HepG2 (cell line): ENCODE data around the gene TPSAB1. TPM values are rescaled to one million over a fixed set of nuclear protein-coding genes. Genes with fewer than 3 reads are reported as not detected.

ENCODE experiments used
- ATAC-seq: fragments of 200-7000 bp; cut with Tn5 transposase; 3 replicates; pipeline ENCODE4 v1.9.1; 2020; ENCODE audit warnings: mild to moderate bottlenecking, moderate library complexity
- BruUV-seq: library from RNA; stranded (reverse); fragments of 400-500 nt; replicated peaks from 2 replicates; lab custom pipeline; 2021; lab: Mats Ljungman, UMichigan
- CTCF ChIA-PET: fragments of 300-600 bp; formaldehyde crosslinking; extraction: SDS; loops from one replicate; lab custom pipeline; 2021; ENCODE audit warnings: low total read pairs, inconsistent platforms, low intra/inter-chr PET ratio; lab: Yijun Ruan, JAX
- POLR2A ChIA-PET: fragments of 350-600 bp; sonication (Branson Sonifier 250); formaldehyde crosslinking; loops from one replicate; lab custom pipeline; 2020; ENCODE audit warnings: antibody characterized with exemption, inconsistent platforms; lab: Yijun Ruan, JAX
- DNase-seq: peaks from one replicate; pipeline ENCODE4 v3.0.0-alpha.2; 2015; ENCODE audit warnings: low spot score
- FAIRE-seq: peaks from 3 replicates; lab custom pipeline; 2011; peaks lifted over from hg19 to GRCh38; lab: Jason Lieb, UNC
- H2AFZ ChIP-seq: one replicate; pipeline ENCODE4 v1.6.1; 2011; ENCODE audit warnings: low read length, inconsistent platforms
- H3K27ac ChIP-seq: fragments of 300-600 bp; 3 replicates; pipeline ENCODE4 v1.8.0; 2011; ENCODE audit warnings: mixed run types, mild to moderate bottlenecking, mixed read lengths, low read length, inconsistent platforms; ENCODE audit not compliant: insufficient read depth; ENCODE audit errors: extremely low read length
- H3K27me3 ChIP-seq, 2 experiments: fragments of 200-600 bp in 1 of 2; 2 replicates in 1 of 2; 3 replicates in 1 of 2; pipeline versions ENCODE4 v1.6.0 to v1.8.0; 2011; ENCODE audit warnings: low read length in 2 of 2, mild to moderate bottlenecking in 2 of 2, moderate library complexity in 2 of 2, inconsistent platforms in 1 of 2; ENCODE audit not compliant: insufficient read depth in 2 of 2, control insufficient read depth in 1 of 2
- H3K36me3 ChIP-seq, 2 experiments: fragments of 200-600 bp in 1 of 2; replicated peaks in 1 of 2; 2 replicates in 1 of 2; 3 replicates in 1 of 2; pipeline versions ENCODE4 v1.5.1 to v1.8.0; 2011; ENCODE audit warnings: low read length in 2 of 2, inconsistent platforms in 1 of 2; ENCODE audit not compliant: insufficient read depth in 2 of 2, control insufficient read depth in 1 of 2
- H3K4me1 ChIP-seq: 2 replicates; pipeline ENCODE4 v1.5.1; 2012; ENCODE audit warnings: low read length, inconsistent platforms; ENCODE audit not compliant: insufficient read depth
- H3K4me2 ChIP-seq: 2 replicates; pipeline ENCODE4 v1.6.0; 2011; ENCODE audit warnings: low read depth, low read length, inconsistent platforms
- H3K4me3 ChIP-seq, 3 experiments: fragments of 200-600 bp in 1 of 3; sonication (generic), shearing (Covaris generic) in 1 of 3; replicated peaks in 1 of 3; 2 replicates each; pipeline ENCODE4 v1.5.1; 2011 to 2016; ENCODE audit warnings: low read length in 3 of 3, inconsistent platforms in 2 of 3, low read depth in 2 of 3, mild to moderate bottlenecking in 2 of 3, control low read depth in 1 of 3, mixed read lengths in 1 of 3; ENCODE audit not compliant: insufficient read depth in 1 of 3
- H3K79me2 ChIP-seq: one replicate; pipeline ENCODE4 v1.6.1; 2011; ENCODE audit warnings: low read length, inconsistent platforms; ENCODE audit not compliant: insufficient read depth
- H3K9ac ChIP-seq: 2 replicates; pipeline ENCODE4 v1.6.0; 2011; ENCODE audit warnings: mild to moderate bottlenecking, low read depth, low read length, inconsistent platforms; ENCODE audit not compliant: insufficient read depth
- H3K9me3 ChIP-seq: 2 replicates; pipeline ENCODE4 v1.5.1; 2012; ENCODE audit warnings: mild to moderate bottlenecking, low read length
- H4K20me1 ChIP-seq: 2 replicates; pipeline ENCODE4 v1.6.0; 2011; ENCODE audit warnings: inconsistent platforms, mild to moderate bottlenecking, low read length, moderate library complexity; ENCODE audit not compliant: insufficient read depth
- CREB3 ChIP-seq: sonication (generic); formaldehyde crosslinking; IDR thresholded peaks from 2 replicates; pipeline ENCODE4 v1.5.0; 2020; ENCODE audit warnings: missing genetic modification reagents
- HNRNPLL ChIP-seq: fragments of 200-400 bp; formaldehyde crosslinking; IDR thresholded peaks from 2 replicates; pipeline ENCODE4 v1.6.1; 2017; ENCODE audit warnings: mild to moderate bottlenecking, low read depth, low read length; ENCODE audit not compliant: poor library complexity, severe bottlenecking
- HOMEZ ChIP-seq: IDR thresholded peaks from 2 replicates; pipeline ENCODE4 v1.6.1; 2016; ENCODE audit warnings: low read depth
- LRRFIP1 ChIP-seq: sonication (generic); formaldehyde crosslinking; conservative IDR thresholded peaks from 2 replicates; pipeline ENCODE4 v1.4.0; 2020; ENCODE audit warnings: missing genetic modification reagents
- MAFF ChIP-seq: IDR thresholded peaks from 2 replicates; pipeline ENCODE4 v1.6.1; 2011; ENCODE audit warnings: low read depth, low read length, improper control_type of control experiment
- MLXIP ChIP-seq: sonication (generic); formaldehyde crosslinking; IDR thresholded peaks from 2 replicates; pipeline ENCODE4 v1.9.0; 2021; ENCODE audit warnings: missing genetic modification reagents, borderline replicate concordance
- PHF5A ChIP-seq: IDR thresholded peaks from one replicate; pipeline ENCODE4 v1.6.1; 2018; ENCODE audit warnings: low read depth, missing genetic modification reagents; ENCODE audit not compliant: unreplicated experiment
- ZNF780A ChIP-seq: sonication (generic); formaldehyde crosslinking; IDR thresholded peaks from 2 replicates; pipeline ENCODE4 v1.8.0; 2022; ENCODE audit warnings: mild to moderate bottlenecking, missing genetic modification reagents, moderate library complexity
- WGBS: methylation state at CpG from one replicate; pipeline ENCODE4 v1.1.6; 2017; ENCODE audit warnings: low lambda C conversion rate; 5-methylcytosine and 5-hydroxymethylcytosine counted together
- in situ Hi-C: cut with HindIII; loops from 2 replicates; pipeline ENCODE4 v1.10.0; 2017; ENCODE audit warnings: low pct_unique_long_range_greater_than_20kb; ENCODE audit not compliant: extremely low pct_ligation_motif_present
- intact Hi-C: fragments of 100-400 bp; cut with micrococcal nuclease; formaldehyde crosslinking; loops from one replicate; pipeline ENCODE4 v1.10.0; 2022; ENCODE audit not compliant: unreplicated experiment
- polyA plus RNA-seq, 8 experiments: library from polyadenylated mRNA; depleted of rRNA in 3 of 8; stranded (reverse) in 7 of 8; unstranded in 1 of 8; fragments of >200 nt; fragmentation: Illumina TruSeq in 4 of 8; extraction: Trizol in 4 of 8; gene quantifications; 2 replicates each; pipeline versions ENCODE4 v1.2.1 to v1.2.3, GENCODE V29; 2011 to 2016; ENCODE audit warnings: low read depth in 4 of 8, missing spikeins in 1 of 8, mixed read lengths in 1 of 8; ENCODE audit not compliant: insufficient read depth in 1 of 8
- total RNA-seq, 5 experiments: library from RNA; depleted of rRNA; stranded (reverse); fragments of >200 nt; fragmentation: Illumina TruSeq; extraction: Trizol; gene quantifications; 2 replicates each; pipeline ENCODE4 v1.2.3, GENCODE V29; 2016; ENCODE audit warnings: low read depth in 1 of 5

Gene TPSAB1
- total and polyA plus RNA-seq, 2 of the 13 experiments (the other 11 are each of a cell fraction or from before 2014, with no cell fraction given), result 0.12 TPM; not detected in 1

- Histone ChIP-seq H3K36me3 (no peaks in the 10 kb centered on the region), H3K79me2 (no peaks in the 10 kb centered on the region), H3K4me1 (no peaks in the 10 kb centered on the region), H2AFZ (no peak overlapping the region), H3K9ac (no peak overlapping the region), H4K20me1 (no peaks in the 10 kb centered on the region), H3K27me3 (peaks cover 13 to 49% of the 10 kb centered on the region in 2 experiments; a peak in 4 of 5 replicates), H3K9me3 (no peaks in the 10 kb centered on the region), H3K27ac (no peak overlapping the region), H3K4me3 (no peak overlapping the region), H3K4me2 (no peak overlapping the region)
- TF ChIP-seq PHF5A (CRISPR knock-in tag) (no peak), ZNF780A (CRISPR knock-in tag) (no peak), LRRFIP1 (CRISPR knock-in tag) (no peak), MLXIP (no peak), HOMEZ (no peak), HNRNPLL (no peak), MAFF (no peak), CREB3 (CRISPR knock-in tag) (no peak)
- in situ Hi-C loops, result no loop called here
- 10% methylated on average over 15 of the region's 22 CpGs for WGBS
- CTCF ChIA-PET, result no interaction called here
- intact Hi-C loops, result no loop called here
- DNase-seq (no peak), FAIRE-seq (no peak), ATAC-seq (peak; percentile 7; the same call in 2 of the 3 replicates)
- POLR2A ChIA-PET, result no interaction called here
- no TSS peak for BruUV-seq
These were observed 16.4 kb downstream of the TPSAB1 start for GRCh38 chr16:1256874-1257322.
